GM13976 (cell line): Measurements from ENCODE around the gene BBIP1.

Experiments used
- DNase-seq: peaks from one replicate; pipeline ENCODE4 v3.0.0; 2012; ENCODE audit warnings: low spot score
- in situ Hi-C: fragments of 300-500 bp; cut with MboI; formaldehyde crosslinking; loops from one replicate; pipeline ENCODE4 v1.12.0; 2022; ENCODE audit warnings: low sequenced_read_pairs, mixed read lengths, inconsistent platforms; ENCODE audit not compliant: unreplicated experiment
- TF ChIP-seq, protein P1 (sequence below): IDR thresholded peaks from 2 replicates; pipeline ENCODE4 v1.5.1; 2012; ENCODE audit warnings: borderline replicate concordance, mild to moderate bottlenecking; ENCODE audit not compliant: insufficient read depth; ENCODE audit errors: extremely low read depth, missing control alignments, control extremely low read depth

BBIP1 gene

DNA sequence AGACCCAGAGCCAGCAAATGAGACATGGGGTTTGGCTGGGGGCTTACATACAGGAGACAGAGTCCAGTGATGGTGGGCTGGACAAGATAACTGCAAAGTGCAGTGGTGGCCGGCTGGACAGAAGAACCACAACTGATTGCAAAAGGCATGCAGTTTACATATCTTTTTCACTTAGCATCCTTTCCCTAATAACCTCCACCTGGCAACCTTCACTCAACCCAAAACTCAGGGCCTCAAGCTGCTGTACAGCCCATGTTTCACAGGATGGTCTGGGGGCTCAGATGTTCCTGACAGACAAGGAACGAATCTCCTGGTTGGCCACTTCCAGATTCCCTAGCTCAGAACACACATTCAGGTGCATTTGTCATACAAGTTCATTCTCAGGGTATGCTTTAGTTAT, 55.0 kb downstream of the BBIP1 start:
- in situ Hi-C loops = no loop called here
- TF ChIP-seq, protein P1, sequence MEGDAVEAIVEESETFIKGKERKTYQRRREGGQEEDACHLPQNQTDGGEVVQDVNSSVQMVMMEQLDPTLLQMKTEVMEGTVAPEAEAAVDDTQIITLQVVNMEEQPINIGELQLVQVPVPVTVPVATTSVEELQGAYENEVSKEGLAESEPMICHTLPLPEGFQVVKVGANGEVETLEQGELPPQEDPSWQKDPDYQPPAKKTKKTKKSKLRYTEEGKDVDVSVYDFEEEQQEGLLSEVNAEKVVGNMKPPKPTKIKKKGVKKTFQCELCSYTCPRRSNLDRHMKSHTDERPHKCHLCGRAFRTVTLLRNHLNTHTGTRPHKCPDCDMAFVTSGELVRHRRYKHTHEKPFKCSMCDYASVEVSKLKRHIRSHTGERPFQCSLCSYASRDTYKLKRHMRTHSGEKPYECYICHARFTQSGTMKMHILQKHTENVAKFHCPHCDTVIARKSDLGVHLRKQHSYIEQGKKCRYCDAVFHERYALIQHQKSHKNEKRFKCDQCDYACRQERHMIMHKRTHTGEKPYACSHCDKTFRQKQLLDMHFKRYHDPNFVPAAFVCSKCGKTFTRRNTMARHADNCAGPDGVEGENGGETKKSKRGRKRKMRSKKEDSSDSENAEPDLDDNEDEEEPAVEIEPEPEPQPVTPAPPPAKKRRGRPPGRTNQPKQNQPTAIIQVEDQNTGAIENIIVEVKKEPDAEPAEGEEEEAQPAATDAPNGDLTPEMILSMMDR = no peak
- DNase-seq = no peak

DNA sequence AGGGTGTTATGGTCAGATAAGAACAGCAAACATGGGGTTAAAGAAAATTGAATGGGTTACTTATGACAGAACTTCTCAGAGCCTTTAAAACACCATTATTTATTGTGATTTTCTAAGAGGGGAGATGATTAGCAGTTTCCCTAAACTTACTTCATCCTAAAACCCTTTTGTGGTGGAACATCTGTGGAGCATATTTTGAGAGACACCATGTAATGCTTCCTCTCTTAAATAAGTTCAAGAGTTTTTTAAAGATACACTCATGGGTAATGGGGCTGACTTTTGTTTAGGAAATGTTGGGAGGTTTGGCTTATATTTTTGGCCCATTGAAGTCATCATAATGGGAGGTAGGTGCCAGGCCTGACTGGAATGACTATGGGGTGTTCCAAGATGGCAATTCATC, 55.6 kb downstream of the BBIP1 start:
- in situ Hi-C loops = no loop called here
- no peak for DNase-seq

DNA sequence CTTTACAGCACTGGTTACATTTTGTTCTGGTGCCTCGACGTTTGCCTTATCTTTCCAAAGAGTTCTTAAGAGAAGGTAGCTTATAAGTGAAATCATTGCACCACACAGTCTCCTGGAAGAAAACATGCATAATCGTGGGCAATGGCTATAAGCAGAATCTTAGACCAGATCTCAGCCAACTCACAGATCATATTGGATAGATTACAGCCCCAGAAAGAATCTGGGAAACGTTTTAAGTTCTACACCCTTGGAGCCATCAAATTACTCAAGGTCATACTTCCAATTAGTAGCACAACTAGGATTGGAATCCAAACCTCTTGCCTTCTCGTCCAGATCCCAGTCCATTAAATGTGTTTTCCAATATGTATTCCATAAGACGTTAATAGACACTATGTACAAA, 56.0 kb downstream of the BBIP1 start:
- no peak for DNase-seq

More for the DNA sequence above, 55.6 kb downstream of the BBIP1 start:
- TF ChIP-seq, protein P1 = no peak

DNA sequence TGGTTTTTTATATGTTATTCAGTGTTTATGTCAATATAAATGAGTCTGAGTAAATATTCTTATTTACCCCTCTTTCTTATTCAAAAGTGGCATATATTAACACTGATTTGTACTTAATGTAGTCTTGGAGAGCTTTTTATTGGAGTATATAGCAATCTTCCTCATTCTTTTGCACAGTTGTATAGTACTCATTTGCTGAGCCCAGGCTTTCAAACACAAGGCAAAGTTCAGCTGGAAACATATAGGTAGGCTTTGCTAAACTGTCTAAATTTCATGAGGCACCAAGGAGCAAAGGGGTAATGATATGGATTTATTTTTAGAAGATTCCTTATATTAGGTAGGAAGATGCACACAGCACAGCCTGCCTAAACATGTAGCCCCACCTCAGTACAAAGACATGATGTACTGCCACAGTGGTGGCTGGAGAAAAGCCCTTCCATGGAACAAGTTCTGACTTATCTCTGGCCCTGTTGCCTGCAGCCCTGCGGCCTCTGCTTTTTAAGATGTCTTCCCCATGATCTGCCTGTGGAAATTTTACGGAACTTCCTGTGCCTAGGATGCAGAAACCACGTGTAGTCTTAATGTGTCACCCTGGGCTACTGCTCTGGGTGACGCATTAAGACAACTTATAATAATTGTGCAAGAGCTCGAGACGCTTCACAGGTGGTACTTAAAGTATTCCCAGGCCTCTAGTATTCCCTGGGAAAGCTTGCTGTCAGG, 56.9 kb downstream of the BBIP1 start:
- no peak for DNase-seq
- TF ChIP-seq, protein P1 = no peak
- in situ Hi-C loops = no loop called here

More for the DNA sequence above, 56.0 kb downstream of the BBIP1 start:
- TF ChIP-seq, protein P1 = no peak
- in situ Hi-C loops = no loop called here

DNA sequence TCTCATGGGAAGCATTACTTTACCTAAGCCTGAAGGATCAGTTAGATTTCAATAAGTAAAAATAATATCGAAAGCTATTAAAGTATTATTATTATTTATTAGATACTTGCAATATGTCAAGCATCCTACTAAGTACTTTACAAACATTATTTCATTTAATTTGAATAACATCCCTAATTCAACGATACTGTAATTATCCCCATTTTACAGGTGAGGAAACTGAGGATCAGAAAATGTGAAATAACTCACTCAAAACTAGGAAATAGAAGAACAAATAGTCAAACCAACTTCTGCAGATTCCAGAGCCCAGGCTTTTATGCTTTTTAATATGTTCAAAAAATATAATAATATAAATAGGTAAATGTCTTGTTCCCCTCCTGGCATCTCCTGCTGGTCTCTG, 57.5 kb downstream of the BBIP1 start:
- DNase-seq = no peak
- TF ChIP-seq, protein P1 = no peak
- in situ Hi-C loops = no loop called here

DNA sequence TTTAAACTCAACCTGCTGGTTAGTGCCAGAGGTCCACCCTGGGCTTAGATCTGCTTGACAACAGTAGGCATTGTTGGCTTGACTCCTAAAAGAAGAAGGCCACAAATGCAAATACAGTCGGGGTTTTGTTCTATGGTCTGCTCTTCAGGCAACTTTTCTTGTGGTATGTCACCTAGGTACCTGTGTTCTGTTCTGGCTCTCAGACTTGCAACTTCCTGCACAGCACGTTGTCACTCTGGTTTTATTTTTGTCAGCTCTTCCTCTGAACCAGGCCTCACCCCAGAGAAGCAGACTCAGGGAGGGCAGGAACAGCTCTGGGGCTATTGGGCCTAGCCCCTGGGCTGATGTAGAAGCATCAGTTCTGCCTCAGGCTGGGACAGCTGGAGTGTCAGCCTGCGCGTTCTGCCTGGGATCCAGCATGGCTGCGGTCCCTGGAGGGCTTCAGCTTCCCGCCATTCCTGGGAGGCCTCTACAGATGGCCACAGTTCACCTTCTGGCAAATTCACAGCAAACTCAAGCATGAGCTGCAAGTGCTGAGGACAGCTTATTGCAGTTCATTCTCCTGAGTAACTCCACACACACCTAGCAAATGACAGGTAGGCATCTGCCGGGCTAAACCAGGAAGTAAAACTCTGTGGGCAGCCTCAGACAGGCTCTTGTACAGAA, 58.3 kb downstream of the BBIP1 start:
- DNase-seq = no peak
- in situ Hi-C loops = no loop called here
- TF ChIP-seq, protein P1 = no peak
